Glutamatergic neuron (in vitro differentiated cells): ENCODE data around the gene ZFR. TPM values are rescaled to one million over a fixed set of nuclear protein-coding genes. Genes with fewer than 3 reads are reported as not detected.
"Not testable (repeated sequence)": the region's sequence is repeated elsewhere in the genome, so short reads cannot be mapped to it uniquely, and the experiment has no call there.

Source experiments
- DNase-seq: peaks from one replicate; pipeline ENCODE4 v3.0.0; 2022
- H3K27ac Mint-ChIP-seq: one replicate; pipeline ENCODE4 v1.8.0; 2020; ENCODE audit warnings: mild to moderate bottlenecking, mixed read lengths, inconsistent platforms; ENCODE audit not compliant: unreplicated experiment
- H3K27me3 Mint-ChIP-seq: one replicate; pipeline ENCODE4 v1.8.0; 2020; ENCODE audit warnings: mild to moderate bottlenecking, moderate library complexity, mixed read lengths, inconsistent platforms; ENCODE audit not compliant: unreplicated experiment
- H3K36me3 Mint-ChIP-seq: one replicate; pipeline ENCODE4 v1.8.0; 2020; ENCODE audit warnings: mild to moderate bottlenecking, mixed read lengths, inconsistent platforms; ENCODE audit not compliant: unreplicated experiment
- H3K4me1 Mint-ChIP-seq: one replicate; pipeline ENCODE4 v1.8.0; 2020; ENCODE audit warnings: mild to moderate bottlenecking, low read depth, mixed read lengths, inconsistent platforms; ENCODE audit not compliant: unreplicated experiment
- H3K4me3 Mint-ChIP-seq: one replicate; pipeline ENCODE4 v1.8.0; 2020; ENCODE audit warnings: mild to moderate bottlenecking, mixed read lengths, inconsistent platforms; ENCODE audit not compliant: unreplicated experiment
- H3K9me3 Mint-ChIP-seq: one replicate; pipeline ENCODE4 v1.8.0; 2020; ENCODE audit warnings: mild to moderate bottlenecking, moderate library complexity, mixed read lengths, inconsistent platforms; ENCODE audit not compliant: unreplicated experiment
- CTCF ChIP-seq: fragments of 200-600 bp; sonication (generic); IDR thresholded peaks from one replicate; pipeline ENCODE4 v1.5.0; 2021; ENCODE audit not compliant: partially characterized antibody, unreplicated experiment
- total RNA-seq: library from RNA; stranded (reverse); fragmentation: NEBNext Ultra II Directional; extraction: Animal tissue kit (Norgen Biotek cat#: 25700); gene quantifications from one replicate; pipeline ENCODE4 v1.2.1, GENCODE V29; 2021; ENCODE audit not compliant: unreplicated experiment

The ZFR gene
- total RNA-seq, 1 donor from 2014 or later = 84.5 TPM

- no peak for DNase-seq
- peaks cover 1% of the 10 kb centered on the region for H3K27me3 Mint-ChIP-seq
- TF ChIP-seq CTCF = no peak
- no peaks in the 10 kb centered on the region for H3K36me3 Mint-ChIP-seq
- H3K4me3 Mint-ChIP-seq = no peak overlapping the region
- no peaks in the 10 kb centered on the region for H3K4me1 Mint-ChIP-seq
- no peaks in the 10 kb centered on the region for H3K9me3 Mint-ChIP-seq
- H3K27ac Mint-ChIP-seq = no peak overlapping the region
Measured at GRCh38 chr5:32453916-32454315, 9.4 kb upstream of the ZFR start.

GRCh38 chr5:32452316-32452715, 7.8 kb upstream of the ZFR start:
- not testable (repeated sequence) for H3K4me3 Mint-ChIP-seq, H3K27ac Mint-ChIP-seq, H3K27me3 Mint-ChIP-seq, H3K9me3 Mint-ChIP-seq, H3K4me1 Mint-ChIP-seq, DNase-seq, H3K36me3 Mint-ChIP-seq

- no peak overlapping the region for H3K4me3 Mint-ChIP-seq
- peaks cover 2% of the 10 kb centered on the region for H3K4me1 Mint-ChIP-seq
- H3K36me3 Mint-ChIP-seq = no peaks in the 10 kb centered on the region
- no peaks in the 10 kb centered on the region for H3K27me3 Mint-ChIP-seq
- no peak overlapping the region for H3K27ac Mint-ChIP-seq
- DNase-seq = no peak
- no peaks in the 10 kb centered on the region for H3K9me3 Mint-ChIP-seq
- peak; percentile 15 for TF ChIP-seq CTCF
Measured at GRCh38 chr5:32450952-32451351, 6.4 kb upstream of the ZFR start.

- Mint-ChIP-seq H3K27me3 (peaks cover 4% of the 10 kb centered on the region), H3K9me3 (peaks cover 5% of the 10 kb centered on the region), H3K4me3 (no peak overlapping the region), H3K4me1 (peaks cover 9% of the 10 kb centered on the region), H3K27ac (no peak overlapping the region), H3K36me3 (no peaks in the 10 kb centered on the region)
- DNase-seq = no peak
- TF ChIP-seq CTCF = no peak
Measured at GRCh38 chr5:32449262-32449661, 4.7 kb upstream of the ZFR start.

- H3K9me3 Mint-ChIP-seq = peaks cover 5% of the 10 kb centered on the region
- no peak for TF ChIP-seq CTCF
- peaks cover 14% of the 10 kb centered on the region for H3K4me1 Mint-ChIP-seq
- no peaks in the 10 kb centered on the region for H3K36me3 Mint-ChIP-seq
- DNase-seq = no peak
- H3K27me3 Mint-ChIP-seq = peaks cover 4% of the 10 kb centered on the region
- no peak overlapping the region for H3K4me3 Mint-ChIP-seq
- H3K27ac Mint-ChIP-seq = no peak overlapping the region
Measured at GRCh38 chr5:32446630-32447029, 2.1 kb upstream of the ZFR start.
